Transverse colon (tissue), 4 donors: ENCODE measurements around the gene IL9.

Source experiments
- POLR2AphosphoS5 ChIP-seq, 3 donors: sonication (generic); formaldehyde crosslinking; IDR thresholded peaks; one replicate each; pipeline ENCODE4 v1.6.1; 2016; ENCODE audit warnings: antibody characterized with exemption in 3 of 3
- TF ChIP-seq, protein P1 (sequence below), 5 experiments: fragments of 200-600 bp in 3 of 5; fragments of 450-650 bp in 2 of 5; sonication (generic) in 3 of 5; IDR thresholded peaks; 1 replicate in 2 of 5; 2 replicates in 3 of 5; pipeline ENCODE4 v1.5.1; 2016 to 2017; ENCODE audit warnings: antibody characterized with exemption in 5 of 5, inconsistent platforms in 3 of 5, mild to moderate bottlenecking in 2 of 5, moderate library complexity in 1 of 5

DNA sequence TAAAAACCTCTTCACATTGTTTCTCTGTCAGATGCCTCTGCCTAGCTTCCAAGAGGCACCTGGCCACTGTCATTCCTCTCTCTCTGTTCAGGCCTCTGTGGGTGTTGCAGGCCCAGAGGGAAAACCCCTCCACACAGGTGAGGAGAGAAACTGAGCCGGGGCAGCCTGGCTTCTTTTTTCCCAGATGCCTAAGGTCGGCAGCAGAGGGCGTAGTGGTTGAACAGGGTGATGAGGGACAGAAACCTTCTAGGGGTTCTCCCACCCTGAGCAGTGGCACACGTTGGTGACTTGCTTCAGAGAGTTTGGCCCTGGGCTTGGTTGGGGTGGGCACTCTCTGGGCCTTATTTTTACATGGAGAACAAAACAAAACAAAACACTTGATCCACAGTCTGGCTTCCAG lies 12.2 kb downstream of the IL9 start:
- TF ChIP-seq, protein P1, sequence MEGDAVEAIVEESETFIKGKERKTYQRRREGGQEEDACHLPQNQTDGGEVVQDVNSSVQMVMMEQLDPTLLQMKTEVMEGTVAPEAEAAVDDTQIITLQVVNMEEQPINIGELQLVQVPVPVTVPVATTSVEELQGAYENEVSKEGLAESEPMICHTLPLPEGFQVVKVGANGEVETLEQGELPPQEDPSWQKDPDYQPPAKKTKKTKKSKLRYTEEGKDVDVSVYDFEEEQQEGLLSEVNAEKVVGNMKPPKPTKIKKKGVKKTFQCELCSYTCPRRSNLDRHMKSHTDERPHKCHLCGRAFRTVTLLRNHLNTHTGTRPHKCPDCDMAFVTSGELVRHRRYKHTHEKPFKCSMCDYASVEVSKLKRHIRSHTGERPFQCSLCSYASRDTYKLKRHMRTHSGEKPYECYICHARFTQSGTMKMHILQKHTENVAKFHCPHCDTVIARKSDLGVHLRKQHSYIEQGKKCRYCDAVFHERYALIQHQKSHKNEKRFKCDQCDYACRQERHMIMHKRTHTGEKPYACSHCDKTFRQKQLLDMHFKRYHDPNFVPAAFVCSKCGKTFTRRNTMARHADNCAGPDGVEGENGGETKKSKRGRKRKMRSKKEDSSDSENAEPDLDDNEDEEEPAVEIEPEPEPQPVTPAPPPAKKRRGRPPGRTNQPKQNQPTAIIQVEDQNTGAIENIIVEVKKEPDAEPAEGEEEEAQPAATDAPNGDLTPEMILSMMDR (IDR thresholded peaks at IDR 0.05), result no peak
- TF ChIP-seq POLR2AphosphoS5 (IDR thresholded peaks at IDR 0.05), result no peak
